H9 (cell line): ENCODE results near the gene CA5A. TPM values are rescaled to one million over a fixed set of nuclear protein-coding genes. Genes with fewer than 3 reads are reported as not detected.

Experiments used
- DNase-seq: peaks from one replicate; pipeline ENCODE4 v3.0.0-alpha.2; 2017
- H2AFZ ChIP-seq: one replicate; pipeline ENCODE4 v1.6.1; 2013; ENCODE audit warnings: mild to moderate bottlenecking, low read length, control low read depth, moderate library complexity
- H2AK5ac ChIP-seq: 2 replicates; pipeline ENCODE4 v1.6.1; 2013; ENCODE audit warnings: low read length, control low read depth, mixed read lengths; ENCODE audit not compliant: insufficient read length
- H2BK120ac ChIP-seq: one replicate; pipeline ENCODE4 v1.6.1; 2013; ENCODE audit warnings: low read depth, mild to moderate bottlenecking, low read length, control low read depth, inconsistent platforms; ENCODE audit not compliant: poor library complexity, severe bottlenecking
- H2BK12ac ChIP-seq: 2 replicates; pipeline ENCODE4 v1.6.1; 2013; ENCODE audit warnings: low read length, control low read depth, mixed read lengths, low read depth; ENCODE audit not compliant: insufficient read length
- H2BK15ac ChIP-seq: 2 replicates; pipeline ENCODE4 v1.6.1; 2013; ENCODE audit warnings: low read depth, low read length, control low read depth
- H2BK20ac ChIP-seq: one replicate; pipeline ENCODE4 v1.6.1; 2013; ENCODE audit warnings: low read depth, mild to moderate bottlenecking, low read length, control low read depth, inconsistent platforms; ENCODE audit not compliant: poor library complexity, severe bottlenecking
- H2BK5ac ChIP-seq: 2 replicates; pipeline ENCODE4 v1.6.1; 2013; ENCODE audit warnings: low read length, control low read depth, mixed read lengths; ENCODE audit not compliant: insufficient read length
- H3K14ac ChIP-seq: 2 replicates; pipeline ENCODE4 v1.6.1; 2013; ENCODE audit warnings: low read length, control low read depth; ENCODE audit not compliant: insufficient read depth
- H3K18ac ChIP-seq: 2 replicates; pipeline ENCODE4 v1.6.1; 2013; ENCODE audit warnings: low read depth, mild to moderate bottlenecking, mixed read lengths, low read length, control low read depth; ENCODE audit not compliant: insufficient read length
- H3K23ac ChIP-seq: 2 replicates; pipeline ENCODE4 v1.6.1; 2013; ENCODE audit warnings: low read length, control low read depth, mixed read lengths, low read depth; ENCODE audit not compliant: insufficient read length
- H3K23me2 ChIP-seq: 2 replicates; pipeline ENCODE4 v1.6.1; 2013; ENCODE audit warnings: low read depth, mild to moderate bottlenecking, mixed read lengths, low read length, control low read depth; ENCODE audit not compliant: insufficient read length, poor library complexity, severe bottlenecking
- H3K27ac ChIP-seq: 2 replicates; pipeline ENCODE4 v1.5.1; 2013; ENCODE audit warnings: low read length, control low read depth, mixed read lengths, low read depth; ENCODE audit not compliant: insufficient read length
- H3K27me3 ChIP-seq: 2 replicates; pipeline ENCODE4 v1.6.1; 2013; ENCODE audit warnings: low read length, control low read depth, inconsistent platforms; ENCODE audit not compliant: insufficient read depth
- H3K4ac ChIP-seq: 2 replicates; pipeline ENCODE4 v1.6.1; 2013; ENCODE audit warnings: low read depth, mild to moderate bottlenecking, control low read depth, inconsistent platforms, low read length, moderate library complexity
- H3K4me1 ChIP-seq: 2 replicates; pipeline ENCODE4 v1.6.1; 2013; ENCODE audit warnings: low read length, control low read depth, inconsistent platforms; ENCODE audit not compliant: insufficient read depth
- H3K4me2 ChIP-seq: 2 replicates; pipeline ENCODE4 v1.6.1; 2013; ENCODE audit warnings: low read length, control low read depth, mixed read lengths; ENCODE audit not compliant: insufficient read length, insufficient read depth
- H3K56ac ChIP-seq: 2 replicates; pipeline ENCODE4 v1.6.1; 2013; ENCODE audit warnings: low read depth, mild to moderate bottlenecking, mixed read lengths, low read length, control low read depth; ENCODE audit not compliant: insufficient read length
- H3K79me1 ChIP-seq: 2 replicates; pipeline ENCODE4 v1.6.1; 2013; ENCODE audit warnings: low read depth, mild to moderate bottlenecking, moderate library complexity, low read length, control low read depth, inconsistent platforms; ENCODE audit not compliant: insufficient read depth, poor library complexity, severe bottlenecking
- H3K79me2 ChIP-seq: 2 replicates; pipeline ENCODE4 v1.6.1; 2013; ENCODE audit warnings: low read length, control low read depth, inconsistent platforms; ENCODE audit not compliant: insufficient read depth
- H3K9ac ChIP-seq: 2 replicates; pipeline ENCODE4 v1.6.1; 2013; ENCODE audit warnings: low read length, control low read depth, mixed read lengths; ENCODE audit not compliant: insufficient read length; ENCODE audit errors: extremely low read depth
- H3K9me3 ChIP-seq: one replicate; pipeline ENCODE4 v1.6.1; 2013; ENCODE audit warnings: low read depth, low read length, inconsistent platforms; ENCODE audit not compliant: control insufficient read depth
- H3T11ph ChIP-seq: one replicate; pipeline ENCODE4 v1.6.1; 2013; ENCODE audit warnings: mild to moderate bottlenecking, low read length, control low read depth, inconsistent platforms
- H4K20me1 ChIP-seq: one replicate; pipeline ENCODE4 v1.6.1; 2013; ENCODE audit not compliant: control insufficient read depth, insufficient read length, insufficient read depth
- H4K5ac ChIP-seq: 2 replicates; pipeline ENCODE4 v1.6.1; 2013; ENCODE audit warnings: low read depth, mild to moderate bottlenecking, mixed read lengths, low read length, control low read depth; ENCODE audit not compliant: insufficient read length
- H4K8ac ChIP-seq: replicated peaks from 2 replicates; pipeline ENCODE4 v1.6.1; 2013; ENCODE audit warnings: low read length, control low read depth, mixed read lengths, low read depth; ENCODE audit not compliant: insufficient read length
- H4K91ac ChIP-seq: 2 replicates; pipeline ENCODE4 v1.6.1; 2013; ENCODE audit warnings: low read depth, mild to moderate bottlenecking, moderate library complexity, mixed read lengths, low read length, control low read depth; ENCODE audit not compliant: insufficient read length
- H3K27ac Mint-ChIP-seq, 3 experiments: 2 replicates in 2 of 3; 3 replicates in 1 of 3; pipeline ENCODE4 v1.8.0; 2020 to 2021; ENCODE audit warnings: mixed read lengths in 3 of 3, mild to moderate bottlenecking in 1 of 3, moderate library complexity in 1 of 3
- H3K27me3 Mint-ChIP-seq: 2 replicates; pipeline ENCODE4 v1.8.0; 2021; ENCODE audit warnings: low read depth, mild to moderate bottlenecking, moderate library complexity, mixed read lengths
- H3K36me3 Mint-ChIP-seq, 3 experiments: 2 replicates in 2 of 3; 3 replicates in 1 of 3; pipeline ENCODE4 v1.8.0; 2020 to 2021; ENCODE audit warnings: low read depth in 3 of 3, mixed read lengths in 3 of 3; ENCODE audit not compliant: insufficient read depth in 1 of 3
- H3K4me1 Mint-ChIP-seq, 2 experiments: 2 replicates each; pipeline ENCODE4 v1.8.0; 2020; ENCODE audit warnings: mixed read lengths in 2 of 2
- H3K4me3 Mint-ChIP-seq, 2 experiments: 2 replicates in 1 of 2; 3 replicates in 1 of 2; pipeline ENCODE4 v1.8.0; 2020 to 2021; ENCODE audit warnings: mild to moderate bottlenecking in 2 of 2, mixed read lengths in 2 of 2, moderate library complexity in 1 of 2
- H3K9me3 Mint-ChIP-seq, 2 experiments: 2 replicates in 1 of 2; 3 replicates in 1 of 2; pipeline ENCODE4 v1.8.0; 2020; ENCODE audit warnings: mild to moderate bottlenecking in 2 of 2, mixed read lengths in 2 of 2, moderate library complexity in 1 of 2
- WGBS: extraction: QIAGEN DNeasy Blood & Tissue Kit; methylation state at CpG from one replicate; pipeline ENCODE4 v1.1.7; 2013; ENCODE audit warnings: missing lambda C conversion rate, low lambda C conversion rate, mixed read lengths; ENCODE audit not compliant: insufficient read length; ENCODE audit errors: extremely low coverage; 5-methylcytosine and 5-hydroxymethylcytosine counted together
- total RNA-seq: library from RNA; stranded (reverse); gene quantifications from 2 replicates; pipeline ENCODE4 v1.2.1, GENCODE V29; 2021
- TF ChIP-seq, protein P1 (sequence below): fragments of 200-600 bp; sonication (generic); conservative IDR thresholded peaks from 3 replicates; pipeline ENCODE4 v1.8.0; 2021; ENCODE audit warnings: antibody characterized with exemption, mild to moderate bottlenecking

Gene CA5A
- total RNA-seq, 1 experiment from 2014 or later: not detected

DNA sequence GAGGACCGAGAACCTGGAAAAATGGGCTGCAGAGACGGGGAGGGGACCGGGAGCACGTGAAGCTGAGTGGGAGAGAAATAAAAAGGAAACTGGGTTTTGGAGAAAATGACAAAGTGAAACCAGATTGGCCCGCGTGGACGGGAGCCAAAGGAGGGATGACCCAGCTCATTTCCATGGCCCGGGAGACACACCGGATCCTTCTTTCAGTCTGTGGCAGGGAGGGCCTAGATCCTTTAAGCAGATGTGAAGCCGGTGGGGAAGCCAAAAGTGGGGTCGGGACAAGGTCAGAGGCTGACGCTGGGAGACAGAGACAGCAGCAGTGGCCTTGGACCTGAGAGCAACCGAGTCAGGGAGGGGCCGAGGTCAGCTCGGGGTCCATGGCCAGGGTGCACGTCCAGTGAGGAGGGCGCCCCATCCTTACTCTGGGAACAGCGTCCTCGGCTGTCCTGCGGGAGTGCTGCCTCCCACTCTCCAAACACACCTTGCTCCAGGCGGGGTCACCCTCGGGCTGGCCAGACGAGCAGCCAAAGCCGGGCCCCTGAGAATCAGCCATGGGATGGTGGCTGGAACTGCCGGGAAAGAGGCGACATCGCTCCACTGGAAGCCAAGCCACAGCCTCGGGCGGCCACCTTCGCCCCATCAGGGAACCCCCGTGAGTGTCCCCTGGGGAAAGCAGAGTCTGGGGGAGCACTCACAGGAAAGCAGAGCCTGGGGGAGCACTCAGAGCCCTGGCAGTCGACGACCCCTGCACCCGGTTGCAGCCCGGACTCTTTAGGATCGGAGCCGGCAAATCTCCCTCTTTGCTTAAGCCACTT lies 17.3 kb downstream of the CA5A start:
- H3K23ac ChIP-seq: no peak overlapping the region
- WGBS: no CpG with 5 or more reads among the region's 37 CpGs
- no peak overlapping the region for H2BK12ac ChIP-seq
- H3K4me3 Mint-ChIP-seq: no peak overlapping the region; a peak in 1 of 5 replicates
- H4K91ac ChIP-seq: no peak overlapping the region
- peaks cover 3% of the 10 kb centered on the region for H4K20me1 ChIP-seq
- H3K23me2 ChIP-seq: no peaks in the 10 kb centered on the region
- H3K27me3 Mint-ChIP-seq: peaks cover 2% of the 10 kb centered on the region; the same call in 1 of the 2 replicates
- no peak overlapping the region for H2BK5ac ChIP-seq
- H3K4me1 Mint-ChIP-seq: peaks cover 7 to 12% of the 10 kb centered on the region in 2 experiments
- no peak overlapping the region for H2AK5ac ChIP-seq
- no peak overlapping the region for H4K8ac ChIP-seq
- H3K9me3 ChIP-seq: no peaks in the 10 kb centered on the region
- no peak overlapping the region for H2BK120ac ChIP-seq
- no peak overlapping the region for H2BK20ac ChIP-seq
- H3K4me1 ChIP-seq: no peaks in the 10 kb centered on the region
- H3K36me3 Mint-ChIP-seq: no peaks in the 10 kb centered on the region; a peak in 1 of 7 replicates
- H3K56ac ChIP-seq: no peak overlapping the region
- TF ChIP-seq, protein P1, sequence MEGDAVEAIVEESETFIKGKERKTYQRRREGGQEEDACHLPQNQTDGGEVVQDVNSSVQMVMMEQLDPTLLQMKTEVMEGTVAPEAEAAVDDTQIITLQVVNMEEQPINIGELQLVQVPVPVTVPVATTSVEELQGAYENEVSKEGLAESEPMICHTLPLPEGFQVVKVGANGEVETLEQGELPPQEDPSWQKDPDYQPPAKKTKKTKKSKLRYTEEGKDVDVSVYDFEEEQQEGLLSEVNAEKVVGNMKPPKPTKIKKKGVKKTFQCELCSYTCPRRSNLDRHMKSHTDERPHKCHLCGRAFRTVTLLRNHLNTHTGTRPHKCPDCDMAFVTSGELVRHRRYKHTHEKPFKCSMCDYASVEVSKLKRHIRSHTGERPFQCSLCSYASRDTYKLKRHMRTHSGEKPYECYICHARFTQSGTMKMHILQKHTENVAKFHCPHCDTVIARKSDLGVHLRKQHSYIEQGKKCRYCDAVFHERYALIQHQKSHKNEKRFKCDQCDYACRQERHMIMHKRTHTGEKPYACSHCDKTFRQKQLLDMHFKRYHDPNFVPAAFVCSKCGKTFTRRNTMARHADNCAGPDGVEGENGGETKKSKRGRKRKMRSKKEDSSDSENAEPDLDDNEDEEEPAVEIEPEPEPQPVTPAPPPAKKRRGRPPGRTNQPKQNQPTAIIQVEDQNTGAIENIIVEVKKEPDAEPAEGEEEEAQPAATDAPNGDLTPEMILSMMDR: no peak
- H2AFZ ChIP-seq: no peak overlapping the region
- H3K79me1 ChIP-seq: no peaks in the 10 kb centered on the region
- no peaks in the 10 kb centered on the region; a peak in 2 of 5 replicates for H3K9me3 Mint-ChIP-seq
- H2BK15ac ChIP-seq: no peak overlapping the region
- no peaks in the 10 kb centered on the region for H3K79me2 ChIP-seq
- H3K27ac ChIP-seq: no peak overlapping the region
- no peak overlapping the region for H3K27ac Mint-ChIP-seq
- no peak overlapping the region for H3K9ac ChIP-seq
- no peak for DNase-seq
- no peak overlapping the region for H3K18ac ChIP-seq
- H3K27me3 ChIP-seq: no peaks in the 10 kb centered on the region
- H3K4ac ChIP-seq: no peak overlapping the region
- H3K14ac ChIP-seq: no peak overlapping the region
- H3K4me2 ChIP-seq: no peak overlapping the region
- no peak overlapping the region for H4K5ac ChIP-seq
- no peak overlapping the region for H3T11ph ChIP-seq
